ENCODE results near the gene PTPRC. TPM values are rescaled to one million over a fixed set of nuclear protein-coding genes. Genes with fewer than 3 reads are reported as not detected.

Gene PTPRC
- total and polyA plus RNA-seq, 5 donors: 1.3 to 16.2 (median 11.7) TPM

- H3K27ac ChIP-seq (ENCODE audit: low read length): no peak overlapping the region
- no peaks in the 10 kb centered on the region for H3K27me3 ChIP-seq (ENCODE audit: control insufficient read depth, insufficient read depth)
- no peak for DNase-seq
- no peaks in the 10 kb centered on the region for H3K9me3 ChIP-seq (ENCODE audit: control insufficient read depth, low read length)
- no peak for ATAC-seq
- no peak overlapping the region for H3K4me3 ChIP-seq (ENCODE audit: low read length)
- H3K4me1 ChIP-seq (ENCODE audit: control insufficient read depth, insufficient read depth, low read length): no peaks in the 10 kb centered on the region
- 75% methylated on average over 5 of the region's 5 CpGs for WGBS
- intact Hi-C loops (cut with DNase I): no loop called here
Observed at GRCh38 chr1:198649232-198649967, 10.6 kb downstream of the PTPRC start.

- Histone ChIP-seq H3K9me3 (ENCODE audit: control insufficient read depth, low read length) (no peaks in the 10 kb centered on the region), H3K27ac (ENCODE audit: low read length) (no peak overlapping the region), H3K4me3 (ENCODE audit: low read length) (no peak overlapping the region), H3K27me3 (ENCODE audit: control insufficient read depth, insufficient read depth) (no peaks in the 10 kb centered on the region), H3K4me1 (ENCODE audit: control insufficient read depth, insufficient read depth, low read length) (no peaks in the 10 kb centered on the region)
- no peak for ATAC-seq
- no peak for DNase-seq
- WGBS: 74% methylated on average over 2 of the region's 2 CpGs
- intact Hi-C loops (cut with DNase I): no loop called here
Observed at GRCh38 chr1:198649968-198650338, 11.1 kb downstream of the PTPRC start.

GRCh38 chr1:198650506-198650905 is 11.7 kb downstream of the PTPRC start:
- H3K4me1 ChIP-seq (ENCODE audit: control insufficient read depth, insufficient read depth, low read length): no peaks in the 10 kb centered on the region
- H3K4me3 ChIP-seq (ENCODE audit: low read length): no peak overlapping the region
- H3K9me3 ChIP-seq (ENCODE audit: control insufficient read depth, low read length): no peaks in the 10 kb centered on the region
- no peak overlapping the region for H3K27ac ChIP-seq (ENCODE audit: low read length)
- WGBS: 39% methylated on average over 1 of the region's 1 CpG
- no peaks in the 10 kb centered on the region for H3K27me3 ChIP-seq (ENCODE audit: control insufficient read depth, insufficient read depth)
- DNase-seq (no peak), ATAC-seq (no peak)
- intact Hi-C loops (cut with DNase I): no loop called here

GRCh38 chr1:198651650-198652400 is 13.0 kb downstream of the PTPRC start:
- H3K27me3 ChIP-seq (ENCODE audit: control insufficient read depth, insufficient read depth): no peaks in the 10 kb centered on the region
- H3K9me3 ChIP-seq (ENCODE audit: control insufficient read depth, low read length): no peaks in the 10 kb centered on the region
- ATAC-seq: peak in 1 of 2 donors; percentile 33
- no peak overlapping the region for H3K27ac ChIP-seq (ENCODE audit: low read length)
- DNase-seq: no peak
- WGBS: 68% methylated on average over 7 of the region's 7 CpGs
- H3K4me1 ChIP-seq (ENCODE audit: control insufficient read depth, insufficient read depth, low read length): no peaks in the 10 kb centered on the region
- intact Hi-C loops (cut with DNase I): no loop called here
- H3K4me3 ChIP-seq (ENCODE audit: low read length): no peak overlapping the region

- H3K9me3 ChIP-seq (ENCODE audit: control insufficient read depth, low read length): no peaks in the 10 kb centered on the region
- WGBS: 65% methylated on average over 3 of the region's 3 CpGs
- H3K27me3 ChIP-seq (ENCODE audit: control insufficient read depth, insufficient read depth): no peaks in the 10 kb centered on the region
- no peaks in the 10 kb centered on the region for H3K4me1 ChIP-seq (ENCODE audit: control insufficient read depth, insufficient read depth, low read length)
- no peak overlapping the region for H3K27ac ChIP-seq (ENCODE audit: low read length)
- DNase-seq (no peak), ATAC-seq (no peak)
- H3K4me3 ChIP-seq (ENCODE audit: low read length): no peak overlapping the region
- intact Hi-C loops (cut with DNase I): no loop called here
Observed at GRCh38 chr1:198653808-198654413, 15.1 kb downstream of the PTPRC start.

DNA sequence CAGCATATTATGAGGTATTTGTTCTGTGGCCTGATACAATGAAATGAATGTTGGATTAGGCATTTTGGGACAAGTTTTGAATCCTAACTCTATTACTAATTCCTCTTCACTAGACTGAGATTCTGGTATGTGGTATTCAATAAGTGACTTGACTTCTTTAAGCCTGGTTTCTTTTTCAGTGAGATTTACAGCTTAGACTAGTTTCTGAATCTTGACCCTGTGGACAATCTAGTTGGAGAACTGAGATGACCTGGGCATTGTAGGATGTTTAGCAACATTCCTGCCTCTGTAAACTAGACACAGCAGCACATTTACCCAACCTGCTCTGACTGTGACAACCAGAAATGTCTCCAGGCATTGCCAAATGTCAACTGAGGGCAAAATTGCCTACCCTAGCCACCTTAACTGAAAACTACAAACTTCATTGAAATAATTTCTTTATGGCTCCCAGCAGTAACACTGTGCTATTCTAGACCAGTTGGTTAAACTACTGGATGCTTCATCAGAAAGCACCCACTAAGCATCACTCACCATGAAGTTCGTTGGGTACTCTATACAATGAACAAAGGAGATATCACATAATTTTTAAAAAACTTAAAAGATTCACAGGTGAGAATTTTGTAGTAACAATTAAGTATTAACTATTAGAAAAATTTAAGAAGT is 16.8 kb downstream of the PTPRC start:
- no peaks in the 10 kb centered on the region for H3K4me1 ChIP-seq (ENCODE audit: control insufficient read depth, insufficient read depth, low read length)
- no peak overlapping the region for H3K4me3 ChIP-seq (ENCODE audit: low read length)
- no peak for DNase-seq
- intact Hi-C loops (cut with DNase I): no loop called here
- WGBS: 90% methylated on average over 1 of the region's 1 CpG
- no peak for ATAC-seq
- H3K27ac ChIP-seq (ENCODE audit: low read length): no peak overlapping the region
- H3K9me3 ChIP-seq (ENCODE audit: control insufficient read depth, low read length): no peaks in the 10 kb centered on the region
- H3K27me3 ChIP-seq (ENCODE audit: control insufficient read depth, insufficient read depth): no peaks in the 10 kb centered on the region

DNA sequence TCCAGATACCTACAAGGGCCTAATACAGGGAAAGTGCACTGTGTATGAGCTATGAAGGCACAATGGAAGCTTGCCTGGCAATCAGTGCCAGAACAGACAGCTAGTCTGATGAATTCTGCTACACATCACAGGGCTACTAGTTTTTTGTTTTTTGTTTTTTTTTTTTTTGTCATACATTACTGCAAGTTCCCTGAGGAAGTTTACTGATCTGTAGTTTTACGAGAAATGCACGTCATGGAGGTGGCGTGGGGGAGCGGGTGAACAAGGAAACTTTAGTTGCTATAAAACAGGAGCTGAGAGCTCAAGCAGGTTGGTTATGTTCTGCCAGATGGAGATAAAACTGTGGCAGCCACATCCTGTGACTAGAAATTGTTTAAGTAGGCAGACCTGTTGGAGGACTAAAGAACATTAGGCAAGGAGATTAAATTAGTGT is 17.7 kb downstream of the PTPRC start:
- DNase-seq (peak; percentile 33 to 65 (median 43)), ATAC-seq (no peak)
- Histone ChIP-seq H3K4me3 (ENCODE audit: low read length) (no peak overlapping the region), H3K27me3 (ENCODE audit: control insufficient read depth, insufficient read depth) (no peaks in the 10 kb centered on the region), H3K27ac (ENCODE audit: low read length) (no peak overlapping the region), H3K9me3 (ENCODE audit: control insufficient read depth, low read length) (no peaks in the 10 kb centered on the region), H3K4me1 (ENCODE audit: control insufficient read depth, insufficient read depth, low read length) (no peaks in the 10 kb centered on the region)
- intact Hi-C loops (cut with DNase I): no loop called here
- 82% methylated on average over 4 of the region's 4 CpGs for WGBS

DNA sequence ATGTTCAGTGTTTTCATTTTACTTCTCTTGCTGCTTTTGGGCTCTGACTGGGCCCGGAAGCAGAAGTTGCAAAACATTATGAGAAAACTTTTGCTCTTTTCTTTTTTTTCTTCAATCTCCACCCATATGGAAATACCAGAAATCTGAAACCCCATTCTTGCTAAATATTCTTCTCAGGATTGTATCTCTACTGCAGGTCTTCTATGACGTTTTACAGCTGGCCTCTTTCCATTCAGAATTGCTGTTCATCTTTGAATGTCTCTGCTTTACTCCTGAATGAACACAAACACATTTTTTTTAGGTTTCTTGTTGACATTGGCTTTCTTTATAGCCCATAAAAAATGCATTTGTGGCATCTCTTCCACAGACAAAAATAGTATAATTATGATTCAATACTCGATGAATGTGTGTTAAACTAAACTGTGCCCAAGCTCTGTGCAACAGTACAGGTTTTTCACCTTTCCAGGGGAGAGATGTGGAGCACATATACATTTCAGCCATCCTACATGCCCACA is 18.8 kb downstream of the PTPRC start:
- ATAC-seq: peak; percentile 32 to 67
- no peaks in the 10 kb centered on the region for H3K9me3 ChIP-seq (ENCODE audit: control insufficient read depth, low read length)
- no peak overlapping the region for H3K4me3 ChIP-seq (ENCODE audit: low read length)
- DNase-seq: no peak
- no peak overlapping the region for H3K27ac ChIP-seq (ENCODE audit: low read length)
- 31% methylated on average over 3 of the region's 3 CpGs for WGBS
- H3K4me1 ChIP-seq (ENCODE audit: control insufficient read depth, insufficient read depth, low read length): no peaks in the 10 kb centered on the region
- H3K27me3 ChIP-seq (ENCODE audit: control insufficient read depth, insufficient read depth): no peaks in the 10 kb centered on the region
- intact Hi-C loops (cut with DNase I): no loop called here

GRCh38 chr1:198660341-198661261 is 21.8 kb downstream of the PTPRC start:
- intact Hi-C loops (cut with DNase I): no loop called here
- no peaks in the 10 kb centered on the region for H3K4me1 ChIP-seq (ENCODE audit: control insufficient read depth, insufficient read depth, low read length)

GRCh38 chr1:198662821-198663220 is 24.0 kb downstream of the PTPRC start:
- 75% methylated on average over 5 of the region's 5 CpGs for WGBS
- intact Hi-C loops (cut with DNase I): no loop called here
- DNase-seq: no peak
- Histone ChIP-seq H3K9me3 (ENCODE audit: control insufficient read depth, low read length) (no peaks in the 10 kb centered on the region), H3K27ac (ENCODE audit: low read length) (no peak overlapping the region), H3K4me3 (ENCODE audit: low read length) (no peak overlapping the region), H3K27me3 (ENCODE audit: control insufficient read depth, insufficient read depth) (no peaks in the 10 kb centered on the region), H3K4me1 (ENCODE audit: control insufficient read depth, insufficient read depth, low read length) (no peaks in the 10 kb centered on the region)
- ATAC-seq: no peak

More at GRCh38 chr1:198660341-198661261, 21.8 kb downstream of the PTPRC start:
- ATAC-seq (no peak), DNase-seq (no peak)
- H3K9me3 ChIP-seq (ENCODE audit: control insufficient read depth, low read length): no peaks in the 10 kb centered on the region
- 86% methylated on average over 1 of the region's 1 CpG for WGBS
- H3K4me3 ChIP-seq (ENCODE audit: low read length): no peak overlapping the region
- no peaks in the 10 kb centered on the region for H3K27me3 ChIP-seq (ENCODE audit: control insufficient read depth, insufficient read depth)
- H3K27ac ChIP-seq (ENCODE audit: low read length): no peak overlapping the region

Data from right cardiac atrium (tissue), 5 donors.